Suppressor macrophage treated with lipopolysaccharide for 1 hour (primary cell): ENCODE data around the gene AVPR1A.

Experiments
- DNase-seq, 3 donors: peaks; one replicate each; pipeline ENCODE4 v3.0.0-alpha.2; 2020 to 2022

AVPR1A gene

DNA sequence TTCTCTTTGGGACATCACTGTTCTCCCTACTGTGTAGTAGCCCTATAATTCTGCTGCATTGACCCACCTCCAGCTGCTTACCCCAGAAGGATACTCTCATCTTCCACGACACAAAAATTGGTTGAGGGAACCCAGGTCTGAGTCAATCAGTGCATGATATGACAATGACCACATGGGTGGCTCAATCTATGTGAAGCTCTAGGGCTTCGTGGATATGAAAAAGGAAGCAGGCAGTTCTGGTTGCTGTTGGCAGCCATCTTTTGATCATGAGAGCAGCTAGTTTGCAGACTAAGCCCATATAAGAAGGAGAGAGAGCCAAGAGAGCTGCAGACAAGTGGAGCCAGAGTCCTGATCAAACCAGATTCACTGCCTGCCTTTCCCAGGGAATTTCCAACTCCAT lies 57.9 kb downstream of the AVPR1A start:
- no peak for DNase-seq
